Neural progenitor cell (in vitro differentiated cells): ENCODE measurements around the gene PDRG1.

ENCODE experiments used
- CTCF ChIP-seq: fragments of 200-600 bp; sonication (generic); IDR thresholded peaks from 2 replicates; pipeline ENCODE4 v1.5.1; 2017; ENCODE audit warnings: antibody characterized with exemption, mild to moderate bottlenecking
- EZH2 ChIP-seq: fragments of 200-600 bp; sonication (generic); IDR thresholded peaks from 2 replicates; pipeline ENCODE4 v1.6.1; 2017; ENCODE audit warnings: antibody characterized with exemption, mild to moderate bottlenecking, moderate library complexity
- EZH2phosphoT487 ChIP-seq: fragments of 200-600 bp; sonication (generic); IDR thresholded peaks from 2 replicates; pipeline ENCODE4 v1.6.1; 2017; ENCODE audit warnings: antibody characterized with exemption

- TF ChIP-seq CTCF (no peak), EZH2 (no peak), EZH2phosphoT487 (no peak)
These were observed 38.3 kb downstream of the PDRG1 start for GRCh38 chr20:31913431-31914157.
